Measurements from ENCODE around the gene FANCI.
A peak's percentile ranks its signal among the peaks of the same experiment; 100 is the strongest.
"Not testable (repeated sequence)": the region's sequence is repeated elsewhere in the genome, so short reads cannot be mapped to it uniquely, and the experiment has no call there.

FANCI gene

DNA sequence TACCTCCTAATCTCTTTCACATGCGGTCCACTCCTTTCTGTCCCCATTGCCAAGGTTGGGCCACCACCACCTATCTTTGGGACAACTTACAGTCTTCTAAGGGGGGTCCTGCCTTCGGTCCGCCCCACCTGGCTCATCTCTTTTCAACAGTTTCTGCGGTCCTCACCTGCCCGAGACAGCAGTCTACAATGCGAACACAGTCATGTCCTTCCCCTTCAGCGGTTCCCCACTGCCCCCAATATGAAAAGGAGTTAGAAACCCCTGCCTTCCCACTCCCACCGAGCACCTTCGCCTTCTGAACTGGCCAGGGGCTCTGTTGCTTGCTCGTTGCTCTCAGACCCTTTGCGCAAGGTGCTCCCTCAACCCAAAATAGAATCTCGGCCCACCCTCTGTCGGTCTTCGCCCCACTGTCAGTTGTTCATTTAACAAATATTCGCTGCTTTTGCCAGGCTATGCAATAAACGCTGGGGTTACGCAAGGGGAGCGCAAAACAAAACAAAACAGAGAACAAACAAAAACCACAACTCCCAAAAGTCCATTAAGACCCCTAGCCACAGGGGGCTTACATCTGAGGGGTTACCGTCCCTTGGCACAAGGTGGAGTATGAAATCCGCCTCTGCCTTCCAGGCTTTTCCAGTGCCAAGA lies 611 bp upstream of the FANCI start:
- no peak for TF ChIP-seq CTCF (IDR thresholded peaks at IDR 0.05; ENCODE audit: borderline replicate concordance, insufficient read depth, low read depth, low read length)

GRCh38 chr15:89244574-89244903 lies 760 bp downstream of the FANCI start:
- H3K4me3 ChIP-seq (ENCODE audit: low read depth, low read length), result peak overlapping the region; percentile 93
- no peak for TF ChIP-seq CTCF (IDR thresholded peaks at IDR 0.05; ENCODE audit: borderline replicate concordance, insufficient read depth, low read depth, low read length)

More for the DNA sequence above, 611 bp upstream of the FANCI start:
- peak overlapping the region; percentile 93 for H3K4me3 ChIP-seq (ENCODE audit: low read depth, low read length)

DNA sequence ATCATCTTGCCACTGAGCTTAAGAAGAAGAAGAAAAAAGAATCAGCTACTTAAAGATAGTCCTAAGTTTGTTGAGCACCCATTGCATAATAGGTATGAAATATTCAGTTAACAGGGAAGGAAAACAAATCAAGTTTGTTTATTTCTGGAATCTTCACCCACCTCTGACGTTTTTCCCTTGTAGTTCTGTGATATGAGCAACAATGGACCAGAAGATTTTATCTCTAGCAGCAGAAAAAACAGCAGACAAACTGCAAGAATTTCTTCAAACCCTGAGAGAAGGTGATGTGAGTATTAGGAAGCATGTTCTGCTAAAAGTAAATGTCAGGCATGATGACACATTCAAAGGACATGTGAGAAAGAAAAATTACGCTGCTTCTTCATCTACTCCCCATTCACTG lies 3.7 kb downstream of the FANCI start:
- no peak overlapping the region for H3K4me3 ChIP-seq (ENCODE audit: low read depth, low read length)
- TF ChIP-seq CTCF (IDR thresholded peaks at IDR 0.05; ENCODE audit: borderline replicate concordance, insufficient read depth, low read depth, low read length), result no peak

GRCh38 chr15:89248584-89248983 lies 4.8 kb downstream of the FANCI start:
- TF ChIP-seq CTCF (IDR thresholded peaks at IDR 0.05; ENCODE audit: borderline replicate concordance, insufficient read depth, low read depth, low read length), result no peak
- H3K4me3 ChIP-seq (ENCODE audit: low read depth, low read length), result no peak overlapping the region

DNA sequence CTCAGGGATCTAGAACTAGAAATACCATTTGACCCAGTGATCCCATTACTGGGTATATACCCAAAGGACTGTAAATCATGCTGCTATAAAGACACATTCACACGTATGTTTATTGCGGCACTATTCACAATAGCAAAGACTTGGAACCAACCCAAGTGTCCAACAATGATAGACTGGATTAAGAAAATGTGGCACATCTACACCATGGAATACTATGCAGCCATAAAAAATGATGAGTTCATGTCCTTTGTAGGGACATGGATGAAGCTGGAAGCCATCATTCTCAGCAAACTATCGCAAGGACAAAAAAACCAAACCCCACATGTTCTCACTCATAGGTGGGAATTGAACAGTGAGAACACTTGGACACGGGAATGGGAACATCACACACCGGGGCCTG lies 6.4 kb downstream of the FANCI start:
- not testable (repeated sequence) for H3K4me3 ChIP-seq (ENCODE audit: low read depth, low read length)

GRCh38 chr15:89277281-89277680 lies 33.5 kb downstream of the FANCI start:
- not testable (repeated sequence) for H3K4me3 ChIP-seq (ENCODE audit: low read depth, low read length)

DNA sequence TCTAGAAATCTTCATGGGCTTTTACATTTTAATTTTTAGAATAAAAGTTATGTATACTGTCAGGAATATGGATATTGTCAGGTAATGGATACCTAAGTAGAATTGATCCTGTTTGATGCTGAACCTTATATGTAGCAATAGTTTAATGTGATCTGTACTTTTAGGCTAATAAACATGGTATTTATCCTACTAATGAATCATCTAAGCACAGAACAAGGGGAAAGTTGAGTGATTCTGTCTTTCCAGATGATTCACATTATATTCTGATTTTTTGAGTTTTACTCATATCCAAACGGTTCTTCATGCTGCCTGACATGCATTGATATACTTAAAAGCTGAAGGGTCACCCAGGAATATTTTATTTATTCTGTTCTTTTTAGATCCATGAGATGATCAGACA lies 34.5 kb downstream of the FANCI start:
- no peak for TF ChIP-seq CTCF (IDR thresholded peaks at IDR 0.05; ENCODE audit: borderline replicate concordance, insufficient read depth, low read depth, low read length)
- no peak overlapping the region for H3K4me3 ChIP-seq (ENCODE audit: low read depth, low read length)

DNA sequence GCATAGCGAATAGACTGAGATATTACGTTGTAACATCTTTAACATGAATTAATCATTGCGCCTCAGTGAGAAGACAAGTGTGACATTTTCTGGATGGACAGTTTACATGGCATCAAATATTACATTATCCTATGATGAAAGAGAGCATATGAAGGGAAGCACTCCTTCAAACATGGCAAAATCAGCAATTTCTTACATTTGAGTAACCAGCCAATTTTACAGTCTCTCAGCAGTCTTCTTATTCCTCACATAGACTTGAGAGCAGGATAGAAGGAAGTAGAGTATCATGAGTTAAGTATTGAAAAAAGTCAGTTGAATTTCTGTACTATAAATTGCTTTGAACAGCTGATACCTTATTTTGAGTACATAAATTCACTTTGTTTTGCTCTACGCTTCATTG lies 38.9 kb downstream of the FANCI start:
- no peak for TF ChIP-seq CTCF (IDR thresholded peaks at IDR 0.05; ENCODE audit: borderline replicate concordance, insufficient read depth, low read depth, low read length)

More for the DNA sequence above, 38.9 kb downstream of the FANCI start:
- H3K4me3 ChIP-seq (ENCODE audit: low read depth, low read length), result no peak overlapping the region

Data from GM12875 (cell line).